GM19023 (cell line): Measurements from ENCODE around the gene TMC8.
A peak's percentile ranks its signal among the peaks of the same experiment; 100 is the strongest.
"Not testable (repeated sequence)": the region's sequence is repeated elsewhere in the genome, so short reads cannot be mapped to it uniquely, and the experiment has no call there.

Experiments used
- ATAC-seq: cut with Tn5 transposase; IDR thresholded peaks from one replicate; pipeline ENCODE4 v1.9.1; 2021; ENCODE audit warnings: mild to moderate bottlenecking, moderate library complexity; ENCODE audit not compliant: unreplicated experiment

The TMC8 gene

DNA sequence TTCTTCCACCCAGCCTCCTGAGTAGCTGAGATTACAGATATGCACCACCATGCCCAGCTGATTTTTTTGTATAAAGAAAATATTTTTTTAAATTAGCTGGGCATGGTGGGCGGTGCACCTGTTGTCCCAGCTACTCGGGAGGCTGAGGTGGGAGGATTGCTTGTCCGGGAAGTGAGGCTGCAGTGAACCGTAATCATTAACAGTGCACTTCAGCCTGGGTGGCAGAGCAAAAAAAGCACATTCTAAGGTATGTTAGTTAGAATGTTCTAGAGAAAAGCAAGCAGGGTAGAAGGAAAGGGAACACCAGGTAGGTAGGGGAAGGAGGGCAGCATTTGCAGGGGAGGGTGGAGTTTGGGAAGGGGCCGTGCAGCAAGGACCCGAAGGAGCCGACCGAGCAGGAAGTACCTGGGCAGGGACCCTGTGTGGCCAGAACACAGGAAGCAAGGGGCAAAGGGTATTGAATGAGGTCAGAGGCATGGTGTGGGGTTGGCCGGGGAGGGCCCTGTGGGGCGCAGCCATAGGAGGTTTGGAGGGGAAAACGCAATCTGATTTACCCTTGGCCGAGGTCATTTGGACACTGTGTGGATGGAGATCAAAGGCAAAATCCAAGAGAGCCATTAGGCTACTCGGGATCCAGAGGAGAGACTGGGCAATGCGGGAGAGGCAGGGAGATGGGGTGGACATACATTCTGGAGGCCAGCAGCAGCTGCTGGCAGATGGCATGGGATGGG, 17.9 kb downstream of the TMC8 start:
- ATAC-seq: no peak

DNA sequence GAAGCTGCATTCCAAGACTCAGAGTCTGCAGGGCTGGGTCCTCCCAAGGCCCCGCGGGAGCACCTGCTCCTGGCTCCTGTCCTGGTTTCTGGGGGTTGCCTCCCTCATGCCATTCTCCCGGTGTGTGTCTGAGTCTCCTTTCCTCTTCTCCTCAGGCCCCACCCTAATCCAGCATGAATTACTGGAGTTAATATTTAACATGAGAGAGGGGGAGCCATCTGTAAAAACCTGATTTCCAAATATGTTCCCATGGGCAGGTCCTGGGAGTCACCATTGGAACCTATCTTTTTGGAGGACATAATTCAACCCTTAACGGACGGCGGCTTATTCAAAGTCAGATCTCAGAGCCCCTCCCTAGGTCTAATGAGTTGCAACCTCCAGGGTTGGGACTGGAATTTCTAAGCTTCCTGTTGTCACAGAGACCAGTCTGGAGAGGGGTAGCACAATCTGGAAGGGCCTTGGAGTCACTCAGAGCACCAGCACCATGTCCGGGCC, 21.0 kb downstream of the TMC8 start:
- ATAC-seq: no peak

DNA sequence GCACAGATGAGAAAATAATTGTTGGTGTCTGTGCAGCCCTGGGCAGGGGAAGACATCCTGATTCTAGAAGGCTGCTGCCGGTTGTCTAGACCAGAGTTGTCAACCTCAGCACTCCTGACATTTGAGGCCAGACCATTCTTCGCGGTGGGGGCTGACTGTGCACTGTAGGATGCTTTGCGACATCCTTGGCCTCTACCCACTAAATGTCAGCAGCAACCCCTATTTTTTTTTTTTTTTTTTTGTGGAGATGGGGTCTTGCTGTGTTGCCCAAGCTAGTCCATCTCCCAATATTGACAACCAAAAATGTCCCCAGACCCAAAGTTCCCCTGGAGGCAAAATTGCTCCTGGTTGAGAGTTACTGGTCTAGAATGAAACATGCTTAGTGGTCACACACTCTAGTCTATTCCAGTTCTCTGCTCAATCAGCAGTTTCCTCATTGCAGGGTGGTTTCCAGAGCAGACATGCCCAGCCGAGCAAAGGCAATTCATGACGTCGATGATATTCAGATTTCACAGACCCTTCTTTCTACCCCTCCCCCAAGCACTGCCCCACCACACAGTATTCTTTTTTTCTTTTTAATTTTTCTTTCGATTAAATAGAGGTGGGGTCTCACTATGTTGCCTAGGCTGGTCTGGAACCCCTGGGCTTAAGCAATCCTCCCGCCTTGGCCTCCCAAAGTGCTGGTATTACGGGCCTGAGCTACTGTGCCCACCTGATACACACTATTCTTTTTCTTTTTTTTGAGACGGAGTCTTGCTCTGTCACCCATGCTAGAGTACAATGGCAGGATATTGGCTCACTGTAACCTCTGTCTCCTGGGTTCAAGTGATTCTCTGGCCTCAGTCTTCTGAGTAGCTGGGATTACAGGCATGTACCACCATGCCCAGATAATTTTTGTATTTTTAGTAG, 24.6 kb downstream of the TMC8 start:
- ATAC-seq: no peak

DNA sequence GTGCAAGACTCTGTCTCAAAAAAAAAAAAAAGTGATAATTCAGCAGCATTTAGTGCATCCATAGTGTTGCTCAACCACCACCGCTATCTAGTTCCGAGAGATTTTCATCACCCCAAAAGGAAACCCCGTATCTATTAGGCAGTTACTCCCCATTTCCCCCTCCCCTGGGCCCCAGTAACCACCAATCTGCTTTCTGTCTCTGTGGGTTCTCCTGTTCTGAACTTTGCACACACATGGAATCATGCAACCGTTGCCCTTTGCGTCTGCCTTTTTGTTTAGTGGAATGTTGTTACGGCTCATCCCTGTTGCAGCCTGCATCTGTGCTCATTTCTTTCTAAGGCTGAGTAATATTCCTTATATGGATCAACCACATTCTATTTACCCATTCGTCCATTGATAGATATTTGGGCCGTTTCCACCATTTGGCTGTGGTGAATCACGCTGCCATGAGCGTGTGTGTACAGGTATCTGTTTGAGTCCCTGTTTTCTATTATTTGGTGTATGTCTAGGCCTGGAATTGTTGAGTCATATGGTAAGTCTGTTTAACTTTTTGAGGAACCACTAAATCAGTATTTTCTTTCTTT, 29.1 kb downstream of the TMC8 start:
- ATAC-seq: no peak

DNA sequence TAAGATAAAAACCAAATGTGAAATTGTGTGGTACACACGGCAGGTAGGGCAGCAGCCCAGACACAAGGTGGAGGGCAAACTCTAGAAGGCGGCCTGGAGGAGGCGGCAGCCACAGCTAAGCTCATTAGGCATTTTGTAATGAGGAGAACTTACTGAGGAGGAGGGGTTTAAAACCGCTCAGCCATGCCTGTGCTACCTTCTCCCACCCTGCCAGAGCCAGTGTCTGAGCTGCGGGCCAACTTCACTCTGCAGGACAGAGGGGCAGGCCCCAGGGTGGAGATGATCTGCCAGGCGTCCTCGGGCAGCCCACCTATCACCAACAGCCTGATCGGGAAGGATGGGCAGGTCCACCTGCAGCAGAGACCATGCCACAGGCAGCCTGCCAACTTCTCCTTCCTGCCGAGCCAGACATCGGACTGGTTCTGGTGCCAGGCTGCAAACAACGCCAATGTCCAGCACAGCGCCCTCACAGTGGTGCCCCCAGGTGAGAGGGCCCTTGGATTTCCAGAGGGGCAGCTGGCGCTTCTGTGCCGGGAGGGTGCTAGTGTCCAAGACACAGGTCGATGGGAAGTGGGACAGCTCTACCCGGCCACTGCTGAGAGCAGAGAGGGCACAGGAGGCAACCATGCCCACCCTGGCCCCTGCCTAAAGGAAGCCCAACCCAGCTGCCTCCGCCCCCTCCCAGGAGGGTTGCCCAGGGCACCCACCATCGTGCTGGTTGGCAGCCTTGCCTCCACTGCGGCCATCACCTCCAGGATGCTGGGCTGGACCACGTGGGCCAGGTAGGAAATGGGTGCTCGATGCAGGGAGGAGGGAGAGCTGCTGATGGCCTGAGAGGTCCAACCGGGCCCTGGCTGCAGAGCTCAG, 33.5 kb downstream of the TMC8 start:
- no peak for ATAC-seq

DNA sequence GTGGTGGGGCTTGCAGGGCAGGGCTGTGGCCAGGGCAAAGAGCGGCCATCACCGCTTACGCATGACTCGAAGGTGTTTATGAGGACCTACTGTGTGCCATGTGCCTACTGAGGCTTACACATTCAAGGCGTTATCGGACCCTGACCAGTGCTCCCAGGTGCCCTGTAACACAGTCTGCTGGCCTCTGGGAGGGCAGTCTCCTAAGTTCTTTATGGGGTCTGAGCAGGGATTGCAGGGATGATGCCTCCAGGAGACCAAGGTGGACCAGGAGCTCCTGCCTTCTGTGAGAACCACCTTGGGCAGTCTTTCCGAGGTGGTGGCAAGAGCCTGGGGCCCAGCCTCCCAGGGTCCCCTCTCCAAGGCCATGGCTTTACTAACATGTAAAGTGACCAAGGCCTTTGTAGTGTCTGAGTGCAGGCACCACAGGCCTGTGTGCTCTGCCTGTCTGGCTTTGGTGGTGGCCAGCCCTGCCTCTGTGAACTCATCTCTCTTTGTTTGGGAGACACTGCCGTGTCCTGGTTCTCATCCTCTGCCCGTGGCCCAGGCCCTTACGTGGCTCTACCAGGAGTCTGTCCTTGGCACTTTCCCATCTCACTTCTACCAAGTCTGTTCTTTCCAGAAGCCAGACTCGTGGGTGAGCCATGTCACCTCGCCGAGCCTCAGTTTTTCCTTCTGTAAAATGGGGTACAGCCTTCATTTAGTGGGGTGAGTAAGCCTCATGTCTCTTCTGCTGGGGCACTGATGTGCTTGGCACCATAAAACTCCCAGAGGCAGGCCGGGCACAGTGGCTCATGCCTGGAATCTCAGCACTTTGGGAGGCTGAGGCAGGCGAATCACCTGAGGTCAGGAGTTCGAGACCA, 34.4 kb downstream of the TMC8 start:
- no peak for ATAC-seq

DNA sequence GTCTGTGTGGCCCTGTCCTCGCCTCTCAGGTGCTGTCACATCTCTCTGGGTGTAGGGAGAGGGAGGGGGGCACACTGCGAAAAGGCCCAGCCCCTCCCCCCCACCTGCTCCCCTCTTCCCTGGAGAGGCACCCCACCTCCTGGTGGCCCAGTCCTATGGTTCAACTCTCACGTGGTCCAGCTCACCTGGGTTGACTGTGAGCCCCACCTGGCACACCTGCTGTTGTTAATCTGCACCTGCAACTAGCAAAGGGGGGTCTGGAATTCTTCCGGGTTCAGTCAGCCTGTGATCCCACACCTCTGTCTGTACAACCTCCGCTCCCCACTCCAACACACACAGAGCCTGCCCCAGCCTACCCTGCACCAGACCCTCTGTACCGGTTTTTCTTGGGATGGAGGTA, 35.8 kb downstream of the TMC8 start:
- no peak for ATAC-seq

DNA sequence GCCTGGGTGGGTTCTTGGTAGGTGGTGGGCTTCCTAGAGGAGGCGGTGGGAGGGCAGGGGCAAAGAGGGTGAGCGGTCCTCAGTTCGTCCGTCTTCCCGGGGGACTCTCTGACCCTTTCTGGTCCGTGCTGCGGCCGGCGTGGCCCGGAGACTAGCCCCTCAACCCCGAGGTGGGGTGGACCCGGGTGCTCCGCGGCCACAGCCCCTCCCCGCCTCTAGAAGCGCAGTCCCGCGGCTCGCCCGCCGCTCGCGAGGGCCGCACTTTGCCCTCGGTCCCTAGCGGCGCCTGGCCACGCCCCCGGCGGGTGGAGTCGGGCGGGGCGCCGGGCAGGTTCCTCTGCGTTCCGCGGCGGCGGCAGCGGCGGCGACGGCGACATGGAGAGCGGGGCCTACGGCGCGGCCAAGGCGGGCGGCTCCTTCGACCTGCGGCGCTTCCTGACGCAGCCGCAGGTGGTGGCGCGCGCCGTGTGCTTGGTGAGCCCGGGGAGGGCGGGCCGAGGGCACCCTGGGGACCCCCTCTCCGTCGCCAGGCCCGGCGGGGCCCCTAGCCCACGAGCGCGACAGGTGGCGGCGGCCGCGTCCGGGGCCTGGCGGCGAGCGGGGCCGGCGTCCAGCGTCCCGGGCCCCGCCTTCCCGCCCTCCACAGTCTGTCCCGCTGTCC, 37.8 kb downstream of the TMC8 start, which contains the start of gene SYNGR2:
Gene SYNGR2 (plus strand): TSS at position 340 of the 661 bp plus-strand sequence. CDS start 36 bp downstream, at position 376.
- peak; percentile 59 for ATAC-seq

DNA sequence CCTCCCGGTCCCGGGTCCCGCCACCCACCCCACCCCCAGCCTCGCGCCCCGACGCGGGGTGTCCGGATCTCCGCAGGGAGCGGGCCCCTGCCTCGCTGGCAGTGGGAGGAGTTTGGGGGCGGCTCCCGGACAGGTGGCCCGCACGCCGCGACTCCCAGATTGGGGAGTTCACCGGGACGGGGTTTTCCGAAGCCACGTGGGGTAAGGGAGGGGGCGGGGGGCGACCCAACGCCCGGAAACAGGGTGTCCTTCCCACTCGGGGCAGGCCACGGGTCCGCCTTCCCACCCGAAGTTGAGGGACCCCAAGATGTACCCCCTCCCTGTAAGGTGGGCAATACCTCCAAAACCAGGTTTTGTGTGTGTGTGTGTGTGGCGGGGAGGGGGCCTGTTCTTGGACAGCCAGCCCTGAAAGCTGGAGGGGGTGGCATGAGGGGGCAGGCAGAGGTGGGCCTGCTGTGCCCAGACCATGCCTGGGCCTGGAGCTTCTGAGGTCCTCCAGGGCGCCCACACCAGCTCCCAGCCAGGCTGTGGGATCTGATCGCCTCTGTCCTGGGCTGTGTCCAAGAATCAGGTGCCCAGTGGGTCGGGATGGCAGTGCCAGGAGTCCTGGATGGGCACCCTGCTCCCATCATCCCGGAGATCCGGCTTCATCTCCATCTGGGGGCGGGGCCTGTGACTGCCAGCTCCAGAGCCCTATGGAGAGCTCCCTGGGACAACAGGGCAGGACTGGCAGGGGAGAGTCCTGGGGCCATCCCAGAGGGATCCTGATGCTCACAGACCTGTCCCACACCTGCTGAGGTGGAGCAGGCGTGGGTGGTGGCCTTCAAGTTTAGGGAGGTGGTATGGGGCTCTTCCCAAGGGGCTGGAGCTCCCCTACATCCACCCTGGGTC, 38.6 kb downstream of the TMC8 start:
- peak; percentile 37 for ATAC-seq

DNA sequence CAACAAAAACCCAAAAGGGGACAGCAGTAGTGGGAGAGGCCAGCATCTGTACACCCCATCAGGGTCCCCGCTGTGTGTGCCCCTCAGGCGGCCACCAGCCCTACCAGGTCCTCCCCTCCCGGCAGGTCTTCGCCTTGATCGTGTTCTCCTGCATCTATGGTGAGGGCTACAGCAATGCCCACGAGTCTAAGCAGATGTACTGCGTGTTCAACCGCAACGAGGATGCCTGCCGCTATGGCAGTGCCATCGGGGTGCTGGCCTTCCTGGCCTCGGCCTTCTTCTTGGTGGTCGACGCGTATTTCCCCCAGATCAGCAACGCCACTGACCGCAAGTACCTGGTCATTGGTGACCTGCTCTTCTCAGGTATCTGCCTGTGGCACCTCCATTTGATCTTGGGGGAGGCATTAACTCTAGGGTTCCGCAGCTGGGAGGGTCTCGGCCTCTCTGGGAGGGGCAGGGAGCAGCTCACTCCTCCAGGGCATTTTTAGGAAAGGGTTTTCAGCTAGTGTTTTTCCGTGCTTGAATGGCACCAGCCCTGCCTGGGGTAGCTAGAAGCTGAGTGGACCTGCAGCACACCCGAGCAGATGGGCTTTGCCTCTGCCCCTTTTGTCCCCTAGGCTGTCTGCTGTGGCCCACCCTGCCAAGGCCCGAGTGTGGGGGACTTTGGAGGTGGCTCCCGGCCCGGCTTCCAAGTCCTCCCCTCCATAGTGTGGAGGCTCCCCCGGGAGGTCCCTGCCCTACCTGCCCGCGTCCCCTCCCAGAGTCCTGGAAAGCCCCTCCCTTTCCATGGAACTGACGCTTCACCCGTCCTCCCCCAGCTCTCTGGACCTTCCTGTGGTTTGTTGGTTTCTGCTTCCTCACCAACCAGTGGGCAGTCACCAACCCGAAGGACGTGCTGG, 40.4 kb downstream of the TMC8 start:
- ATAC-seq: no peak

DNA sequence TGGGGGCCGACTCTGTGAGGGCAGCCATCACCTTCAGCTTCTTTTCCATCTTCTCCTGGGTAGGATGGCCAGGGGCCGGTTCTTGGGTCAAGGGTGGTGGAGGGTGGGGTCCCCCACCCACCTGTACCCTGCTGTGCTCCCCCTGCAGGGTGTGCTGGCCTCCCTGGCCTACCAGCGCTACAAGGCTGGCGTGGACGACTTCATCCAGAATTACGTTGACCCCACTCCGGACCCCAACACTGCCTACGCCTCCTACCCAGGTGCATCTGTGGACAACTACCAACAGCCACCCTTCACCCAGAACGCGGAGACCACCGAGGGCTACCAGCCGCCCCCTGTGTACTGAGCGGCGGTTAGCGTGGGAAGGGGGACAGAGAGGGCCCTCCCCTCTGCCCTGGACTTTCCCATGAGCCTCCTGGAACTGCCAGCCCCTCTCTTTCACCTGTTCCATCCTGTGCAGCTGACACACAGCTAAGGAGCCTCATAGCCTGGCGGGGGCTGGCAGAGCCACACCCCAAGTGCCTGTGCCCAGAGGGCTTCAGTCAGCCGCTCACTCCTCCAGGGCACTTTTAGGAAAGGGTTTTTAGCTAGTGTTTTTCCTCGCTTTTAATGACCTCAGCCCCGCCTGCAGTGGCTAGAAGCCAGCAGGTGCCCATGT, 41.1 kb downstream of the TMC8 start:
- ATAC-seq: not testable (repeated sequence)

DNA sequence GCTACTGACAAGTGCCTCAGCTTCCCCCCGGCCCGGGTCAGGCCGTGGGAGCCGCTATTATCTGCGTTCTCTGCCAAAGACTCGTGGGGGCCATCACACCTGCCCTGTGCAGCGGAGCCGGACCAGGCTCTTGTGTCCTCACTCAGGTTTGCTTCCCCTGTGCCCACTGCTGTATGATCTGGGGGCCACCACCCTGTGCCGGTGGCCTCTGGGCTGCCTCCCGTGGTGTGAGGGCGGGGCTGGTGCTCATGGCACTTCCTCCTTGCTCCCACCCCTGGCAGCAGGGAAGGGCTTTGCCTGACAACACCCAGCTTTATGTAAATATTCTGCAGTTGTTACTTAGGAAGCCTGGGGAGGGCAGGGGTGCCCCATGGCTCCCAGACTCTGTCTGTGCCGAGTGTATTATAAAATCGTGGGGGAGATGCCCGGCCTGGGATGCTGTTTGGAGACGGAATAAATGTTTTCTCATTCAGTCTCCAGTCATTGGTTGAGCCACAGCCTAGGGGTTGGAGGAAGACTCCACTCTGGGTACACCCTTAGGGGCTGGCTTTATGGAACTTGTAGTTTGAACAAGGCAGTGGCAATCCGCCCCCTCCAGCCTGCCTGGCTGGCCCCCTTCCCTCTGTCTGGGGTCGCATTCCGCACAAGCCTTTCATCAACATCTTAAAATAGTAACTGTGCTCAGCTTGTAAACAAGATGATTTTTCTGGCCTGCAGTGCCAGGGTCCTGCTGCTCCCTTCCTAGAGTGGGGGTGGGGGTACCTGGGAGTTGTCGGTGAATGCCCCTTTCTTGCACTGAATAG, 41.9 kb downstream of the TMC8 start:
- no peak for ATAC-seq

DNA sequence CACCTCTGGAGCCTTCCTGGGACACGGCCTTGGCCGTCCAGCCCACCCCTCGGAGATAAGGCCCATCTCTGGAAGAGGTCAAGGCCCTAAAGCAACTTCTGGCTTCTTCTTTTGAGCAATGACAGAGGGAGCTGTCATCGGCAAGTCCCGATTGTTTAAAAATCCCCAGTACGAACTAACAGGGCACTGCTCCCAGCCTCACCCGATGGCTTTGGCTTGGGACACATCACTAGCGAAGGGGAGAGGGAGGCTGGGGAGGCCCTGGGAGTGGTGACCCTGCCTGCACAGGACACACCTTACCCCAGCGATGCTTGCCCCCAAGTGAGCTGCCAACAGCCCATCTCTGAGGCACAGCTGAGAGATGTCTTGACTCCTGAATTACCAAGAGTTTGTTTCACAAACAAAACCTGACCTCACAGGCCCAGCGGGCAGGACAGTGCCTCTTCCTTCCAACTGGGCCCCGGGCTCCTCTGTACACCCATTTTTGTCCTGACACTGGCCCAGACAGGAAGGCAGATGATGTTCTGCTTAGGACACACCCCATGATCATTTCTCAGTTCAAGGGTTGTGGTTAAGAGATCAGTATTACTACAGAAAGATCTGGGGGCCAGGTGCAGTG, 42.6 kb downstream of the TMC8 start:
- ATAC-seq: no peak

DNA sequence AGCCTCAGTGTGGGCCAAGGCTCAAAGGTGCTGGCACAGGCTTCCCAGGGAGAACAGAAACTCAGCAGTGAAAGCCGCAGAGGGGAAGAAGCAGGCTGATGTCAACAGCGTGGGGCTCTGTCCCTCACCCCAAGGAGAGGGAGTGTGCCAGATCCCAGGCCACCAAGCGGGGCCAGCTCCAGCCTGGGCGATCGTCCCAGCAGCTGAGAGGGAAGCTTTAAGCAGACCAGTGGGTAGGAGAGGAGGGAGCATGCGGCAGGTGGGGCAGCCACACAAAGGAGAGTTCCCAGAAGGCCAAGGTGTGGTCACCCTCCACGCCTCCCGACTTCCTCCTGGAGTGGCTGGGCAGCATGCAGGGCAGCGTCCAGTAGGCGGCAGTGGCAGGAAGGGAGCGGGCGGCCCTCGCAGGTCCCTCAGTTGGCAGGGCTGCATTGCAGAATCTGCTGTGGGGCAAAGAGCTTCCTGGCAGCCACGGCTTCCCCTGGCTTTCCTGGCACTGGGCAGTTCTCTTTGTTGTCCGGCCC, 43.8 kb downstream of the TMC8 start:
- no peak for ATAC-seq
